Prostate gland (tissue), 2 donors: ENCODE results near the gene NEK6. TPM values are rescaled to one million over a fixed set of nuclear protein-coding genes. Genes with fewer than 3 reads are reported as not detected.

Source experiments
- DNase-seq: peaks from one replicate; pipeline ENCODE4 v3.0.0-alpha.2; 2019; ENCODE audit warnings: low spot score
- H3K27ac ChIP-seq, 2 donors: fragments of 200-600 bp; sonication (generic); 2 replicates each; pipeline ENCODE4 v1.5.1; 2017 to 2019
- H3K27me3 ChIP-seq: fragments of 200-600 bp; sonication (generic); replicated peaks from 2 replicates; pipeline ENCODE4 v1.5.1; 2019; ENCODE audit not compliant: insufficient read depth
- H3K36me3 ChIP-seq, 2 donors: fragments of 200-600 bp; sonication (generic); 1 replicate in 1 of 2; 2 replicates in 1 of 2; pipeline versions ENCODE4 v1.5.1 to v1.8.1; 2017 to 2019
- H3K4me1 ChIP-seq: fragments of 200-600 bp; sonication (generic); replicated peaks from 2 replicates; pipeline ENCODE4 v1.5.1; 2019
- H3K4me3 ChIP-seq, 2 donors: fragments of 200-600 bp; sonication (generic); 2 replicates each; pipeline ENCODE4 v1.5.1; 2017 to 2019
- H3K9me3 ChIP-seq: fragments of 200-600 bp; sonication (generic); 2 replicates; pipeline ENCODE4 v1.5.1; 2017
- POLR2A ChIP-seq: fragments of 450-650 bp; IDR thresholded peaks from one replicate; pipeline ENCODE4 v1.6.1; 2016; ENCODE audit warnings: antibody characterized with exemption, mild to moderate bottlenecking
- POLR2AphosphoS5 ChIP-seq: sonication (generic); formaldehyde crosslinking; IDR thresholded peaks from one replicate; pipeline ENCODE4 v1.6.1; 2017; ENCODE audit warnings: antibody characterized with exemption
- WGBS: methylation state at CpG from one replicate; pipeline ENCODE4 v1.1.5; 2018; 5-methylcytosine and 5-hydroxymethylcytosine counted together
- intact Hi-C: fragments of 100-400 bp; cut with DNase I; formaldehyde crosslinking; loops from one replicate; pipeline ENCODE4 v1.14.2; 2022
- total RNA-seq, 2 donors: library from RNA; depleted of rRNA; stranded (reverse); fragments of >200 nt; gene quantifications; one replicate each; pipeline ENCODE4 v1.1.0, GENCODE V29; 2016
- TF ChIP-seq, protein P1 (sequence below), 4 experiments: fragments of 200-600 bp in 2 of 4; fragments of 450-650 bp in 2 of 4; sonication (generic) in 2 of 4; IDR thresholded peaks; 1 replicate in 3 of 4; 2 replicates in 1 of 4; pipeline ENCODE4 v1.5.1; 2016 to 2019; ENCODE audit warnings: antibody characterized with exemption in 4 of 4, mild to moderate bottlenecking in 2 of 4, moderate library complexity in 2 of 4

NEK6 gene
- total RNA-seq, 2 donors from 2014 or later, result 32.3 to 44.2 TPM

DNA sequence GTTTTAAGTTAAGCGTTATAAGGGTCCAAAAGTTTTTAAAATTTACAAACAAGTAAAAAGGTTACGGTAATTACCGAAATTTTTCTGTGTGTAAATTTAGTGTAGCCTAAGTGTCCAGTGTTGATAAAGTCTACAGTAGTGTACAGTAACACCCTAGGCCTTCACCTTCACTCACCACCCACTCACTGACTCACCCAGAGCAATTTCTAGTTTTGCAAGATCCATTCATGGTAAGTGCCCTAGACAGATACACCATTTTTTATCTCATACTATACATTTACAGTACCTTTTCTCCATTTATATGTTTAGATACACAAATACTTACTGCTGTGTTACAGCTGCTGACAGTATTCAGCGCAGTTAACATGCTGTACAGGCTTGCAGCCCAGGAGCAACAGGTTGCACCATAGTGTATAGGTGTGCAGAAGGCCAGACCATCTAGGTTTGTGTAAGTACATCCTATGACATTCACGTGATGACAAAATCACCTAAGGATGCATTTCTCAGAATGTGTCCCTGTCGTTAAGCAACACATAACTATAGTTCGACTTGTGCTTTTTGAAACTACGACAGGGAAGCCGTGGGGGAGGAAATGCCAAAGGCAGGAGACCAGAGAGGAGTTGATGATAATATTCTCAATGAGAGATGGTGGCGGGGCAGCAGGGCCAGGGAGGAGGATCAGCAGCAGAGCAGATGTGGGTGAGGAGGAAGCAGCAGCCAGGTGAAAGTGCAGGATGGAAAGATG lies 108.9 kb downstream of the NEK6 start:
- no peaks in the 10 kb centered on the region for H3K36me3 ChIP-seq
- H3K9me3 ChIP-seq, result no peaks in the 10 kb centered on the region
- intact Hi-C loops, result no loop called here
- 90% methylated on average over 10 of the region's 10 CpGs for WGBS
- DNase-seq, result no peak
- no peak overlapping the region for H3K27ac ChIP-seq
- H3K27me3 ChIP-seq, result no peaks in the 10 kb centered on the region
- no peak overlapping the region for H3K4me3 ChIP-seq
- H3K4me1 ChIP-seq, result no peaks in the 10 kb centered on the region
- TF ChIP-seq POLR2AphosphoS5 (no peak), POLR2A (no peak)
- TF ChIP-seq, protein P1, sequence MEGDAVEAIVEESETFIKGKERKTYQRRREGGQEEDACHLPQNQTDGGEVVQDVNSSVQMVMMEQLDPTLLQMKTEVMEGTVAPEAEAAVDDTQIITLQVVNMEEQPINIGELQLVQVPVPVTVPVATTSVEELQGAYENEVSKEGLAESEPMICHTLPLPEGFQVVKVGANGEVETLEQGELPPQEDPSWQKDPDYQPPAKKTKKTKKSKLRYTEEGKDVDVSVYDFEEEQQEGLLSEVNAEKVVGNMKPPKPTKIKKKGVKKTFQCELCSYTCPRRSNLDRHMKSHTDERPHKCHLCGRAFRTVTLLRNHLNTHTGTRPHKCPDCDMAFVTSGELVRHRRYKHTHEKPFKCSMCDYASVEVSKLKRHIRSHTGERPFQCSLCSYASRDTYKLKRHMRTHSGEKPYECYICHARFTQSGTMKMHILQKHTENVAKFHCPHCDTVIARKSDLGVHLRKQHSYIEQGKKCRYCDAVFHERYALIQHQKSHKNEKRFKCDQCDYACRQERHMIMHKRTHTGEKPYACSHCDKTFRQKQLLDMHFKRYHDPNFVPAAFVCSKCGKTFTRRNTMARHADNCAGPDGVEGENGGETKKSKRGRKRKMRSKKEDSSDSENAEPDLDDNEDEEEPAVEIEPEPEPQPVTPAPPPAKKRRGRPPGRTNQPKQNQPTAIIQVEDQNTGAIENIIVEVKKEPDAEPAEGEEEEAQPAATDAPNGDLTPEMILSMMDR (IDR thresholded peaks at IDR 0.05), result no peak

DNA sequence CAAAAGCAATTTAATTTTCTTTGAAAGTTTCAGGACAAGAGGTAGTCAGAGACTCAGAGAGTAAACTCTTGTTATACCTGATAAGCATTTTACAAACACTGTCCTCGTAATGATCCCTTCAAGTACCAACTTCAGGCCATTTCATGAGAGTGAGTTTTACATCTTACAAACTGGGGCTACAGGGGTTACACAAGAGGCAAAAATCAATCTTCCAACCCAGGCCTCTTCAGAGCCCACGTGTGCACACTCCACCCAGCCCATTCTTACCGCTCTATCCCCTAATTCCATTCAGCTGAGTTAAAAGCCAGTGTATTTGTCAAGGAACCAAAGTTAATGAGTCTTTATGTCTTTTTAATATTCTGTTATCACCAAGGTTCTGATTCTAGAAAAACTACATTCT lies 110.9 kb downstream of the NEK6 start:
- intact Hi-C loops, result no loop called here
- TF ChIP-seq, protein P1 (IDR thresholded peaks at IDR 0.05), result no peak
- no peak for TF ChIP-seq POLR2A
- no peak for TF ChIP-seq POLR2AphosphoS5
- WGBS, result 72% methylated on average over 3 of the region's 3 CpGs

DNA sequence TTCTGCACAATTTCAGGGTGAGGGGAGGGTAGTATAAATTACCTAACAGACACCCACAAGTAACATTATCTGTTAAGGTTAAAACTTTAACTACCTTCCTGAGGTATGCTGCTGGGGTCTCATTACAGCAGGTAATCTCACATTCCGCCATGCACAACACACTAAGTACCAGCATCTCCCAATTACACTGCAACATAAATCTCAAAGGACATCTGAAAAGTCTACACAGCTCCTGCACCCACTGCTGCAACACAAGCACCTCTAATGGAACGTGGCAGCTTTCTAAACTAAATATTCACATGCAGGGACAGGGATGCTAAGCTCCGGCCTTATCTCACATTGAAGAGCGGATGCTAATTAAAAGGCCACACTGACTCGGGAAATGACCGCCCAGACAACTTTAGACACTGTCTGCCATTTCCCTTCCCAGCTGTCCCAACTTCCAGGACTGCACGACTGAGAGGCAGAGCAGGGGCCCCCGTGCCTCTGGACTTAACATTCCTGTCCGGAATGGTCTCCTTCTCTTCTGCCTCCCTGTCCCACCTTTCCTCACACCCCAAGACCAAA lies 111.6 kb downstream of the NEK6 start:
- no peak overlapping the region for H3K27ac ChIP-seq
- DNase-seq, result no peak
- no peaks in the 10 kb centered on the region for H3K36me3 ChIP-seq
- H3K4me3 ChIP-seq, result no peak overlapping the region
- TF ChIP-seq POLR2AphosphoS5, result no peak
- TF ChIP-seq, protein P1 (IDR thresholded peaks at IDR 0.05), result no peak
- TF ChIP-seq POLR2A, result no peak
- no peaks in the 10 kb centered on the region for H3K4me1 ChIP-seq
- intact Hi-C loops, result no loop called here
- no peaks in the 10 kb centered on the region for H3K27me3 ChIP-seq
- no peaks in the 10 kb centered on the region for H3K9me3 ChIP-seq
- 85% methylated on average over 9 of the region's 9 CpGs for WGBS

More for the DNA sequence above, 110.9 kb downstream of the NEK6 start:
- DNase-seq, result no peak
- Histone ChIP-seq H3K27me3 (no peaks in the 10 kb centered on the region), H3K4me3 (no peak overlapping the region), H3K27ac (no peak overlapping the region), H3K36me3 (no peaks in the 10 kb centered on the region), H3K4me1 (no peaks in the 10 kb centered on the region), H3K9me3 (no peaks in the 10 kb centered on the region)

DNA sequence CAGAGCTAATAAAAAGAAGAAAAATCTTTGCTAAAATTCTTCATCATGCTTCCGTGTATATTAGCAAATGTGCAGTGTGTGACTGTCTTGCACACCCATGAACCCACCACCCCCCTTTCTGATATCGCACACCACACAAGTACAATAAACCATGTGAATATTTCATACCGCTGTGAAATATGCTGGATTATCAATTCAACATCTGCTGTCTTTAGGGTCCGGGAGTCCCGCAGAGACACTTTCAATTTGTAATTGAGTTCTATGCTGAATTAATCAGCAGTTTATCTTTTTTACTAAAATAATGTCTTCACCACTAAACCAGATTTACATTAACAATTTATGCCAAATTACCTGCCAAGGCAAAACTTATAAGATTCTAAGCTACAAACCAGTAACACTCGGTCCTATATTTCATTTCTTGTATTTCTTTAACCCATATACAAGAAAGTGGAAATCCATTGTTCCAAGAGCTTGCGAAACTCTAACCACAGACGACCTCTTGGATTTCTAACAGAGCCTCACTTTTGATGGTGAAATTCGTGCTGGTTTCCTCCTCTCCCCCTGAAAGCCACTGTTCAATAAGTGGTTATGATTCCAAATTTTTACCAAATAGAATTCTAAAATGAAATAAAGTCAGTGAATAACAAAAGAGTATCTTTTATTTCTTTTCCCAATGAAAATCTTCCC lies 113.3 kb downstream of the NEK6 start:
- Histone ChIP-seq H3K27ac (no peak overlapping the region), H3K36me3 (no peaks in the 10 kb centered on the region), H3K4me1 (no peaks in the 10 kb centered on the region), H3K9me3 (no peaks in the 10 kb centered on the region), H3K4me3 (no peak overlapping the region), H3K27me3 (no peaks in the 10 kb centered on the region)
- intact Hi-C loops, result no loop called here
- 81% methylated on average over 9 of the region's 9 CpGs for WGBS
- no peak for DNase-seq
- TF ChIP-seq POLR2A, result no peak
- TF ChIP-seq, protein P1 (IDR thresholded peaks at IDR 0.05), result no peak
- no peak for TF ChIP-seq POLR2AphosphoS5
